Measurements from ENCODE around the gene DSP.

DNA sequence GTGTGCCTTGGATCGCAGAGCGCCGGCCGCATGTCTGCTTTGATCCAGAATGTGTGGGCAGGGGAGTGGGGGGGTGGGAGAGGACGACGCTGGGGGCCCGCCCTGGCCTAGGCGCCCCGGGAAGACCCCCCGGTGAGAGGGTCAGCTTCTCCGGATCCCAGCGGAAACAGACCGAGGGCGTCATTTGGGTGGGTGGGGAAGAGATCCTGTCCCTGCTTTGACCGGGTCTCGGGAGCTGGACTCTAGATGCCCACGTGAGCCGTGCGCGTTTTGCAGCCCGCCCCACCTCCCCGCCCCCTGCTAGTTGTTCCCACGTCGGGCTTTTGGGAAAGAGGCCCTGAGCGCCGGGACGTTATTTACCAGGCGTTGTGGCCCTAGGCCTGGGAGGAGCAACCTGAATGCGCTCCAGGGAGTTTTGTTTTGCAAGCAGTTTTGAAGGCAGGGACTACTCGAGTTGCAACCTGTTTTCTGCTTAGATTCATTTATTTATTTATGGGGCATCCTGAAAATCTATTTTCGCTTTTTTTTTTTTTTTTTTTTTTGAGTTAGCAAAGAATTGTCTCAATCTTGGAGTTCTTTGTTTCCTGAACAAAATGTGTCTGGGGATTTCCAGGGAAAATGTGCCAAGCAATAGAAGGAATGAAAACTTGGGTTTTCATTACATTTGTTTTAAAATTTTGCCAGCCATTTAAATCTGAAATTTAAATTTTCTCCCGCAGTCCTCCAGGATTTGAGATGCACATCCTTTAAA is 1.6 kb downstream of the DSP start:
- TF ChIP-seq POLR2AphosphoS5 (IDR thresholded peaks at IDR 0.05) (no peak), EP300 (conservative IDR thresholded peaks at IDR 0.05; ENCODE audit: poor library complexity, severe bottlenecking) (no peak), MXI1 (conservative IDR thresholded peaks at IDR 0.05; ENCODE audit: poor library complexity, severe bottlenecking) (no peak)
- TF ChIP-seq, protein P1, sequence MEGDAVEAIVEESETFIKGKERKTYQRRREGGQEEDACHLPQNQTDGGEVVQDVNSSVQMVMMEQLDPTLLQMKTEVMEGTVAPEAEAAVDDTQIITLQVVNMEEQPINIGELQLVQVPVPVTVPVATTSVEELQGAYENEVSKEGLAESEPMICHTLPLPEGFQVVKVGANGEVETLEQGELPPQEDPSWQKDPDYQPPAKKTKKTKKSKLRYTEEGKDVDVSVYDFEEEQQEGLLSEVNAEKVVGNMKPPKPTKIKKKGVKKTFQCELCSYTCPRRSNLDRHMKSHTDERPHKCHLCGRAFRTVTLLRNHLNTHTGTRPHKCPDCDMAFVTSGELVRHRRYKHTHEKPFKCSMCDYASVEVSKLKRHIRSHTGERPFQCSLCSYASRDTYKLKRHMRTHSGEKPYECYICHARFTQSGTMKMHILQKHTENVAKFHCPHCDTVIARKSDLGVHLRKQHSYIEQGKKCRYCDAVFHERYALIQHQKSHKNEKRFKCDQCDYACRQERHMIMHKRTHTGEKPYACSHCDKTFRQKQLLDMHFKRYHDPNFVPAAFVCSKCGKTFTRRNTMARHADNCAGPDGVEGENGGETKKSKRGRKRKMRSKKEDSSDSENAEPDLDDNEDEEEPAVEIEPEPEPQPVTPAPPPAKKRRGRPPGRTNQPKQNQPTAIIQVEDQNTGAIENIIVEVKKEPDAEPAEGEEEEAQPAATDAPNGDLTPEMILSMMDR (IDR thresholded peaks at IDR 0.05; ENCODE audit: poor library complexity, severe bottlenecking), result no peak

Data from neural cell (in vitro differentiated cells).